WTC11 (cell line): Measurements from ENCODE around the gene THSD4. TPM values are rescaled to one million over a fixed set of nuclear protein-coding genes. Genes with fewer than 3 reads are reported as not detected.

Experiments
- ATAC-seq: fragments of 200-7000 bp; cut with Tn5 transposase; 2 replicates; pipeline ENCODE4 v1.10.0; 2021; ENCODE audit warnings: mild to moderate bottlenecking, moderate library complexity
- CTCF ChIA-PET: fragments of 300-600 bp; sonication (Branson Sonifier 250); formaldehyde crosslinking; loops from one replicate; lab custom pipeline; 2021; ENCODE audit warnings: antibody characterized with exemption; lab: Charles Lee
- POLR2A ChIA-PET: fragments of 350-600 bp; sonication (Branson Sonifier 250); formaldehyde crosslinking; loops from one replicate; lab custom pipeline; 2021; ENCODE audit warnings: antibody characterized with exemption; lab: Charles Lee
- DNase-seq: peaks from one replicate; pipeline ENCODE4 v3.0.0; 2021; ENCODE audit warnings: low spot score
- H3K27ac Mint-ChIP-seq: 2 replicates; pipeline ENCODE4 v1.8.0; 2021; ENCODE audit warnings: mixed read lengths
- H3K27me3 Mint-ChIP-seq: 2 replicates; pipeline ENCODE4 v1.8.0; 2021; ENCODE audit warnings: low read depth, mild to moderate bottlenecking, moderate library complexity, mixed read lengths
- H3K36me3 Mint-ChIP-seq: 2 replicates; pipeline ENCODE4 v1.8.0; 2021; ENCODE audit warnings: mixed read lengths
- H3K4me1 Mint-ChIP-seq: 2 replicates; pipeline ENCODE4 v1.8.0; 2022; ENCODE audit warnings: mixed read lengths
- H3K4me3 Mint-ChIP-seq: 2 replicates; pipeline ENCODE4 v1.8.0; 2021; ENCODE audit warnings: mild to moderate bottlenecking, moderate library complexity, mixed read lengths
- H3K9me3 Mint-ChIP-seq: 2 replicates; pipeline ENCODE4 v1.8.0; 2021; ENCODE audit warnings: mixed read lengths
- AR ChIP-seq: fragments of 250-450 bp; sonication (Bioruptor Pico); IDR thresholded peaks from 2 replicates; pipeline ENCODE4 v1.9.0; 2021; ENCODE audit warnings: mild to moderate bottlenecking
- GABPB1 ChIP-seq: sonication (generic); formaldehyde crosslinking; IDR thresholded peaks from 2 replicates; pipeline ENCODE4 v1.8.1; 2023; ENCODE audit warnings: mild to moderate bottlenecking, missing genetic modification reagents
- GTF2I ChIP-seq: fragments of 250-450 bp; sonication (Bioruptor Pico); conservative IDR thresholded peaks from 2 replicates; pipeline ENCODE4 v1.4.0; 2021; ENCODE audit warnings: mild to moderate bottlenecking
- MYBL2 ChIP-seq: sonication (generic); formaldehyde crosslinking; IDR thresholded peaks from 2 replicates; pipeline ENCODE4 v1.8.1; 2023; ENCODE audit warnings: mild to moderate bottlenecking, moderate library complexity, missing genetic modification reagents
- OVOL2 ChIP-seq: fragments of 250-450 bp; sonication (Bioruptor Pico); IDR thresholded peaks from 2 replicates; pipeline ENCODE4 v1.9.0; 2021; ENCODE audit warnings: mild to moderate bottlenecking, borderline replicate concordance
- PRDM15 ChIP-seq: sonication (generic); formaldehyde crosslinking; IDR thresholded peaks from 2 replicates; pipeline ENCODE4 v1.8.0; 2022; ENCODE audit warnings: missing genetic modification reagents
- TCF7 ChIP-seq: sonication (generic); formaldehyde crosslinking; IDR thresholded peaks from 2 replicates; pipeline ENCODE4 v1.8.0; 2022; ENCODE audit warnings: mild to moderate bottlenecking, low read depth, missing genetic modification reagents, moderate library complexity
- ZBTB21 ChIP-seq: sonication (generic); formaldehyde crosslinking; IDR thresholded peaks from 2 replicates; pipeline ENCODE4 v1.8.1; 2023; ENCODE audit warnings: mild to moderate bottlenecking, missing genetic modification reagents, borderline replicate concordance
- ZMAT4 ChIP-seq: fragments of 250-450 bp; sonication (Bioruptor Pico); IDR thresholded peaks from 2 replicates; pipeline ENCODE4 v1.9.0; 2021; ENCODE audit warnings: mild to moderate bottlenecking
- total RNA-seq: library from RNA; stranded (reverse); gene quantifications from 3 replicates; pipeline ENCODE4 v1.2.3, GENCODE V29; 2021
- TF ChIP-seq, protein P1 (sequence below): fragments of 250-450 bp; sonication (Bioruptor Pico); conservative IDR thresholded peaks from 2 replicates; pipeline ENCODE4 v1.9.0; 2021; ENCODE audit warnings: mild to moderate bottlenecking
- TF ChIP-seq, protein P2 (sequence below): fragments of 200-600 bp; IDR thresholded peaks from 2 replicates; pipeline ENCODE4 v1.8.0; 2022; ENCODE audit warnings: antibody characterized with exemption

The THSD4 gene
- total RNA-seq, 1 experiment from 2014 or later = 7.8 TPM

DNA sequence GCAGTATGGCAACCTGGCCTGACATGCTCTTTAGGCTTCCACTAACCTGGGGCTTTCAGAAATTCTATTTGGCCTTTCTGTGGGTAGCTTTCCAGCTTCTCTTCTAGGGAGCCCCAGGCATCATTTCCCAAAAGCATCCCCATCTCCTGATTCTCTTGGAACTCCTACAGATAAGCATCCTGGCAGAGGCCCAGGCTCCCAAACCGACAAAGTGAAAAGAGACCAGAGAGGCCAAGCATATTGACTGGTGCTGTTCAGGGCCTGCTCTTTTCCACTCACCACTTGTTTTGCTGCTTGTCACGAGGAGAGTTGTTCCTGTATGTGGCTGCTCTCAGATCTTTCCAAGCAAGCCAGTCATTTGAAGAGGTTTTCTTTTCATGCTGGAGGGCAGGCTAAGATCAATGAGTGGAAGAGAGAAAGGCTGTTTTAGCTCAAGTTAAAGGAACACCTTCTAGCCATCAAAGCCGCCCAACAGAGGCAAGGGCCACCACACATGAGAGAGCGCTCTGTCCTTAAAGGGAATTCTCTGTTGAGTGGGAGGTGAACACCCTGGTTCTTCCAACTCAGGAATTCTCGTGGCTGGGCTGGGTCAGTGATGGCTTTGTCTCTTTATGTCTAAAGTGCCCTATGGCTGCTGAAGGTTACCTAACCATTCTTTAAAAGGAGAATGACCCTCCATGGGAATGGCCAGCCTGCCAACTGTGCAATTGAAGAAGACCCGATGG, 664.0 kb downstream of the THSD4 start:
- ChIA-PET CTCF (interaction anchor here (1.1 to 1.5 kb wide), 5 partner anchors 11 to 35 kb away, joined by 3 to 6 read pairs (median 4); no protein-coding TSS in a partner anchor), POLR2A (no interaction called here)
- Mint-ChIP-seq H3K36me3 (no peaks in the 10 kb centered on the region), H3K27me3 (no peaks in the 10 kb centered on the region), H3K9me3 (no peaks in the 10 kb centered on the region), H3K27ac (no peak overlapping the region), H3K4me1 (peaks cover 9% of the 10 kb centered on the region), H3K4me3 (no peak overlapping the region)
- DNase-seq (no peak), ATAC-seq (no peak)
- TF ChIP-seq ZMAT4 (CRISPR knock-in tag) (no peak), TCF7 (no peak)

DNA sequence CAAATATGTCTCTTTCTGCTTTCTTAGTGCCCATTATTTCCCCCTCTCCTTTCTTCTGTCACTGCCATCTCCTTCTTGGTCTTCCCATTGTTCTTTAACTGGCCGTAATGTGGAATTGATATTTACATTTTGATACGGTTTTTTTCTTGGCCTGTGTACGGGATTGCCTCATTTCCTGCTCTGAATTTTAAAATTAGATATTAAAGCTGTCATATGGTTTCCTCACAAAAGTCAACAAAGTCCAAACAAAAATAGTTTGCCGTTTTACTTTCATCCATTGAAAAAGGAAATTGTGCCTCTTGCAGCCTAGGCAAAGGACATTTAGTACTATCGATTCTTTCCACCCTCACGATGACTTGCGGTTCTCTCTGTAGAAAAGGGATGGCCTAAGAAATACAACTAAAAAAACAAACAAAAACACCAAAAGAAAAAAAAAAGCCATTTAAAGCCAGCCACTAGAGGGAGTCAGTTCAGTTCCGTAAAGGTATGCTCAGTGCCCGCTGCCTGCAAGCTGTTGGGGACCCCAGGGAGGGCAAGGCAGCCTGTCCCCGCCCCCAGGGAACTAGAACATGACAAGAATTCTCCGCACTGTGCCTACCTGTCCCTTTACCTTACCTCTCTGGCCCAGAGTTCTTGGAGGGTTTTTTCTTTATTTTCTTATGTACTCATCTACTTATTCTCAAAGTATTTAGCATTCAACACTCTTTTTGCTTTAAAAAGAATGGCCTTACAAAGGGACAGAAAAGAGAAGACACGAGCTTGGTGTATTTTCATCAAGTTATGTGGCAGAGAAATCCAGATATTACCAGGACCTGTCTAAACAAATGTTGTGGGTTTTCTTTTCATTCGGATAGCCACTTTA, 665.1 kb downstream of the THSD4 start:
- Mint-ChIP-seq H3K4me3 (no peak overlapping the region), H3K4me1 (peaks cover 9% of the 10 kb centered on the region), H3K9me3 (no peaks in the 10 kb centered on the region), H3K27ac (peak overlapping the region; percentile 63), H3K36me3 (no peaks in the 10 kb centered on the region), H3K27me3 (no peaks in the 10 kb centered on the region)
- ATAC-seq (peak; percentile 95), DNase-seq (peak; percentile 81)
- CTCF ChIA-PET = interaction anchor here (0.5 to 2.4 kb wide), 20 partner anchors 8 to 376 kb away, joined by 3 to 22 read pairs (median 4); no protein-coding TSS in a partner anchor
- no peak for TF ChIP-seq GABPB1 (CRISPR knock-in tag)
- TF ChIP-seq ZBTB21 (CRISPR knock-in tag) = no peak
- TF ChIP-seq AR (CRISPR knock-in tag) = no peak
- TF ChIP-seq PRDM15 (CRISPR knock-in tag) = no peak
- no peak for TF ChIP-seq OVOL2 (CRISPR knock-in tag)
- TF ChIP-seq, protein P1, sequence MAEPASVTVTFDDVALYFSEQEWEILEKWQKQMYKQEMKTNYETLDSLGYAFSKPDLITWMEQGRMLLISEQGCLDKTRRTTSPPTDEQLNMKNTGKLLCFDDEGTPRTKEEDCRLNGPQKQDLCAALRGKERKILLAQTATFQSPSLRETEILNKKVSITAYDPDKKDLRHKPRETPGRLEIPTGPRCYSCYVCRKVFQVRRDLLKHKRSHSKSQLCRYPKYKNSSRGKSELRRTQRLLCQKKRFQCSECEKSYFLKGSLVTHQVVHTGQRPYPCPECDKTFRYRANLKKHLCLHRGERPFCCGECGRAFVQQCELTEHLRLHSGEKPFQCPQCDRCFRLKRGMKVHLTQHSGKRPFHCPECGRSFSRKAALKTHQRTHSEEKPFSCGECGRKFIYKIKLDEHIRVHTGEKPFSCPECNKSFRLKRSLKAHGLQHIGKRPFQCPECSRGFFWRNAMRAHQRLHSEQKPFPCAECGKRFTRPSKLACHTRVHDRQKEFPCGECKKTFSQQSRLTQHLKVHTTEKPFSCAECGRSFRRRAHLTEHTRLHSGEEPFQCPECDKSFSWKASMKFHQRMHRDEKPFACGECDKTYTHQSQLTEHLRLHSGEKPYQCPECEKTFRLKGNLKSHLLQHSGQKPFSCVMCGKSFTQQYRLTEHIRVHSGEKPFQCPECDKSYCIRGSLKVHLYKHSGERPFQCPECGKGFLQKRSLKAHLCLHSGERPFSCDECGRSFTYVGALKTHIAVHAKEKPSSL = no peak
- no peak for TF ChIP-seq MYBL2 (CRISPR knock-in tag)
- TF ChIP-seq, protein P2, sequence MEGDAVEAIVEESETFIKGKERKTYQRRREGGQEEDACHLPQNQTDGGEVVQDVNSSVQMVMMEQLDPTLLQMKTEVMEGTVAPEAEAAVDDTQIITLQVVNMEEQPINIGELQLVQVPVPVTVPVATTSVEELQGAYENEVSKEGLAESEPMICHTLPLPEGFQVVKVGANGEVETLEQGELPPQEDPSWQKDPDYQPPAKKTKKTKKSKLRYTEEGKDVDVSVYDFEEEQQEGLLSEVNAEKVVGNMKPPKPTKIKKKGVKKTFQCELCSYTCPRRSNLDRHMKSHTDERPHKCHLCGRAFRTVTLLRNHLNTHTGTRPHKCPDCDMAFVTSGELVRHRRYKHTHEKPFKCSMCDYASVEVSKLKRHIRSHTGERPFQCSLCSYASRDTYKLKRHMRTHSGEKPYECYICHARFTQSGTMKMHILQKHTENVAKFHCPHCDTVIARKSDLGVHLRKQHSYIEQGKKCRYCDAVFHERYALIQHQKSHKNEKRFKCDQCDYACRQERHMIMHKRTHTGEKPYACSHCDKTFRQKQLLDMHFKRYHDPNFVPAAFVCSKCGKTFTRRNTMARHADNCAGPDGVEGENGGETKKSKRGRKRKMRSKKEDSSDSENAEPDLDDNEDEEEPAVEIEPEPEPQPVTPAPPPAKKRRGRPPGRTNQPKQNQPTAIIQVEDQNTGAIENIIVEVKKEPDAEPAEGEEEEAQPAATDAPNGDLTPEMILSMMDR = peak; percentile 75
- no peak for TF ChIP-seq GTF2I (CRISPR knock-in tag)
- POLR2A ChIA-PET = no interaction called here
